NCI-H446 treated with DMSO at 0.1 percent for 48 hours (cell line): ENCODE data around the gene LYPLAL1.

ENCODE experiments used
- DNase-seq: peaks from one replicate; lab custom pipeline; 2025; lab: John Stamatoyannopoulos, UW

LYPLAL1 gene

DNA sequence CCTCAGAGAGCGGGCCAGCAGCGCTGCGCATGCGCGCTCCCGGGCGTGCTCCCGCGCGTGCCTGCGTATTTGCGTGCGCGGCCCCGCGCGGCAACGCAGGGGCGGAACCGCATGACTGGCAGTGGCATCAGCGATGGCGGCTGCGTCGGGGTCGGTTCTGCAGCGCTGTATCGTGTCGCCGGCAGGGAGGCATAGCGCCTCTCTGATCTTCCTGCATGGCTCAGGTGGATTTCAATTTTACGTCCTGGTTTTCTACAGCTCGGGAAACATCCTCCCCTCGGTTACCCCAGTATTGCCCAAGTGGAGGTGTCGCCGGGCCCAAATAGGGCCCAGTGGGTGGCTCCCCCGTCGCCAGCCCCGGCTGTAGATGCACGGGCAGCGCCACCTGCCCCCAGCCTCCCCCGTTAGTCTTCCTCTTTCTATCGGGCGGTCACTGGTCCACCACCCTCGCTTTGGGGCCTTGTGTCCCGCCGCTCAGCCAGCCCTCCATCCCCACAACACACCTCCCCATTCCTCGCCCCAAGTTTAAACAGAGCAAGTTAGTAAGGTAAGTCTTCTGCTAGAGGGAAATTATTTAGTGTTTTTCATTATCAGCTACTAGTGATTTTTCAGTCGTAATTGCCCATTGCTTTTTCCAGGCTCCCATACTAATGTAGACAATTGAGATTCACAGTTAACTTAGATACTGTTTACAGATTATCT, at the start of gene LYPLAL1:
LYPLAL1 (plus strand) TSS at position 121 of the 702 bp plus-strand sequence; CDS start at position 134, 13 bp downstream.
- peak; percentile 74 for DNase-seq

DNA sequence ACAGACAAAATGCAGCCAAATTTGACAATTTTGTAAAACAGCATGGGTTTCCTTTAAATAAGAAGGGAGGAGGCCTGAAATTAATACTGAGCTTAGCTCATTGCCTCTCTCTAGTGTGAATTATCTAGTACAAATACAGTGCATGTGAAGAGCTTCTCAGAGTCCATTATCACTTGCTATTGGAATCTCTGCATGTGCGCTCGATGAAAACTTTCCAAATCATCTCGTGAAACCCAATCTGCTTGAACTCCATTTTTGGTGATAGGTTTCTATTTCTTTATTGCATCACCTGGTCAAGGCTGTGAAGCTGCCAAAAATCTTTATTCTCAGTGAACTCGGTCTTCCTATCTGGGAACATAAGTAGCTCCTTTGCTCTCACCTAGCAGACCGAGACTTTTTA, 49.5 kb upstream of the LYPLAL1 start:
- no peak for DNase-seq

DNA sequence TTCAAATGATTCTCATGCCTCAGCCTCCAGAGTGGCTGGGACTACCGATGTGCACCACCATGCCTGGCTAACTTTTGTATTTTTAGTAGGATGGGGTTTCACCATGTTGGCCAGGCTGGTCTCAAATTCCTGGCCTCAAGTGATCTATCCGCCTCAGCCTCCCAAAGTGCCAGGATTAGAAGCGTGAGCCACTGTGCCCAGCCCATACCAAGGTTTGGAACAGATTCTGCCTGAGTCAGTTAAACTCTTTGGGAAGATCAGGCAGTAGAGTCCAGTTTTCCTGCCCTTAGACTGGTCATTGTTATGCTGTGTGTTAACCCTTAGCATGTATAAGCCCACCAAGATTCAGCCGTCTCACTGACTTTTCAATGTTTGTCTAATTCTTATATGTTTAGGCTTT, 48.3 kb upstream of the LYPLAL1 start:
- DNase-seq: no peak

DNA sequence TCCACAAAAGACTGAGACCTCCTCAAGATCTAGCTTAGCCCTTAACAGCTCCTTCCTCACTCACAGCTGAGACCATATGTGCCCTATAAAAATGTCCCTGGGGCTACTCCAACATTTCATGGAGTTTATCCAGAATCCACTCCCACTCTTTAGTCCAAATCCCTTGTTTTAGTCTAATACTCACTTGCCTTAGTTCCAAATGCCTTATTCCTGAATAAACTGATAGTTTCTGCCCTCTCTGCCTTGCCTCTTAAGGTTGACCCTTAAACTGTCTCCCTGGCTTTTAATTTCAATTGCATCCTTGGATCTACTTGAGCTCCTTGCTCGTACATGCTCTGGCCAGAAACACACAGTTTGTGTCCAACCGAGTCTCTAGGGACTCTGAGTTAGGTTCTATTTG, 47.3 kb upstream of the LYPLAL1 start:
- no peak for DNase-seq

DNA sequence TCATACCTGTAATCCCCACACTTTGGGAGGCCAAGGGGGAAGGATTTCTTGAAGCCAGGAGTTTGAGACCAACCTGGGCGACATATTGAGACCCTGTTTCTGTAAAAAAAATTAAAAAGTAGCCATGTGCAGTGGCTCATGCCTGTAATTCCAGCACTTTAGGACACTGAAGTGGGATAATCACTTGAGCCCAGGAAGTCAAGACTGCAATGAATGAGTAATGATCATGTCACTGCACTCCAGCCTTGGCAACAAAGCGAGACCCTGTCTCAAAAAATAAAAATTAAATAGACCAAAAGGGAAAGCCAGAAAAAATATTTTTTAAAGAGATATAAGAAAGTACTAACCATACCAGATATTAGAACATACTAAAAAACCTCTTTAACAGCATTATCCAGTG, 44.7 kb upstream of the LYPLAL1 start:
- no peak for DNase-seq

DNA sequence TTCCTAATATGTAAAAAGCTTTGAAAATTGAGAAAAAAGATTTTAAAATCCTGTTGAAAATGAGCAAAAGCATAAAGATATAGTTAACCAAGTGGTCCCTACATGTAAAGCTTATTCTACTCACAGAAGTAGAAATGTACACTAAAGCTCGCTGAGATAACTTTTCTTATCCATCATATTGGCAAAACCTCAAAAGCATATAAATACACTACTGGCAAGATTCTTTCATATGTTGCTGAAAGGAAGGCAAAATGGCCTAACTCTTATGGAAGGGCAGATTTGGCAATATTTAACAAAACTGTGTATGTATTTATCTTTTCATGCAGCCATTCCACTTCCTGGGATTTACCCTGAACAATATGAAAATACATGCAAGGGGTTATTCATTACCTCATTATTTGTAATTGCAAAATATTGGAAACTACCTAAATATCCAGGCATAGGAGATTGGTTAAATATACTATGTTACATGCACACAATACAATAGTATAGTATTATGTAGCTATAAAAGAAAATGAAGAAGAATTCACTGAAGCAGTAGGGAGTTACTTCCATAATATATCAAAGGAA, 43.2 kb upstream of the LYPLAL1 start:
- DNase-seq: no peak

DNA sequence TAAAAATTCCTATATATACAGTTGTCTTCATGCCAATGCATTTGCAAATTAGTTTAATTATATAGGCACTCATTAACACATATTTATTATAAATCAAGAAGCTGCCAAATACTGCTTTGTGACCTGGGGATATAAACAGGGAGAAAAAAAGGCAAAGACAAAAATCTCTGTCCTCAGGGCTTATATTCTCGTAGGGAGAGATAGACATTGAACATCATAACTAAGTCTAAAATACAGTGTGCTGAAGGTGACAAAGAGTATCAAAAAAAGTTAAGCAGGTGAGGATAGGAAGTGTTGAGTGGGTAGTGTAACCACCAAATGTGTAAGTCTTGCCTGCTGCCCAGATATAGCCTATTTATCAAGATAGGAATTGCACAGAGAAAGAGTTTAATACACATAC, 40.7 kb upstream of the LYPLAL1 start:
- no peak for DNase-seq

DNA sequence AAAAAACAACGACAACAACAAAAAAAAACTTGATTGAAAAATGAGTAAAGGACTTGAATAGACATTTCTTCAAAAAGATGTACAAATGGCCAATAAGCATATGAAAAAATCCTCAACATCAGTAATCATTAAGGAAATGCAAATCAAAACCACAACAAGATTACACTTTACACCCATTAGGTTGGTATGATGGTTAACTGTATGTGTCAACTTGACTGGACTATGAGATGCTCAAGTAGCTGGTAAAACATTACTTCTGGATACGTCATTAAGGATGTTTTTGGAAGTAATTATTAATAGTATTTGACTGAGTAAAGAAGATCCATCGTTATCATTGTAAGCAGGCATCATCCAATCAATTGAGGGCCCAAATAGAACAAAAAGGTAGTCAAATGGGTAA, 34.9 kb upstream of the LYPLAL1 start:
- no peak for DNase-seq

DNA sequence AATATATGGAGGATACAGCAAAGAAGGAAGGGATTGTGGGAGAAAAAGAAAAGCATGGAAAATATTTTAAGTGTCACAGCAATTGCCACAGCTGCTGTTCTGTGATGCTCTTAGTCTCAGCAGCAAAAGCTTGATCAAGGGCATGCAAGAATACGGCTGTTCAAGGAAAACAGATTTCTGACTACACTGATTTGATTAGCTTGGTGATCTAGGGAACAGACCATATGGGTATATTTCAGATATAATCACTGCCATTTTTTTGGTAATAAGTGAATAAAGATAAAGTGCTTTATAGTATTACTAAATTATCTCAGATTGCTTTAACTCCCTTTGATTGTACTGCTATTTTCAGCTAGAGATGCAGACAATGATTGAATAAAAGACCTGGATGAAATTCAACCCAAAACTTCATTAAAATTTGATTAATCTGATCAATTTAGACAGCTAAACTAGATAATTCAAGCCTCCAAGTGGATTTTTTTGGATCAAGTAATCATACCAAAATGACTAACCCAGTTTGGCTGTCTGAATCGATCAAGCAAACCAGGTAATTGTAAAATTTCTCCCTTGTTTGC, 33.3 kb upstream of the LYPLAL1 start:
- DNase-seq: no peak

DNA sequence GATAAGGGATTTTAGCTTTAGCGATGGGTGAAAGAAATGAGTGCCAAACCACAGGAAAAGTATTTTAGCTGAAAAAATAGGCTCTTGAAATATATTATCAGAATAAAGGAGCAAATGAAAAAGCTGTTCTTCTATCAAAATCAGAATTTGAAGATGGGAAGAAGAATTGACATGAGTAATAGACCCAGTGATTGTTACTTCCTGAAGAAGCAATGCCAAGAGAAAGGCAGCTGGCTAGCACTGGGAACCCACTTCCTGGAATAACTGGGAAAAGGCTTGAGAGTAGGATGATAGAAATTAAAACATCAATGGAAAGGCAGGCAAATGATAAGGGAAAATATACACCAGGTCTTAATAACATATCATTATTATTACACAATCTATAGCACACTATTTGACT, 29.9 kb upstream of the LYPLAL1 start:
- DNase-seq: no peak

DNA sequence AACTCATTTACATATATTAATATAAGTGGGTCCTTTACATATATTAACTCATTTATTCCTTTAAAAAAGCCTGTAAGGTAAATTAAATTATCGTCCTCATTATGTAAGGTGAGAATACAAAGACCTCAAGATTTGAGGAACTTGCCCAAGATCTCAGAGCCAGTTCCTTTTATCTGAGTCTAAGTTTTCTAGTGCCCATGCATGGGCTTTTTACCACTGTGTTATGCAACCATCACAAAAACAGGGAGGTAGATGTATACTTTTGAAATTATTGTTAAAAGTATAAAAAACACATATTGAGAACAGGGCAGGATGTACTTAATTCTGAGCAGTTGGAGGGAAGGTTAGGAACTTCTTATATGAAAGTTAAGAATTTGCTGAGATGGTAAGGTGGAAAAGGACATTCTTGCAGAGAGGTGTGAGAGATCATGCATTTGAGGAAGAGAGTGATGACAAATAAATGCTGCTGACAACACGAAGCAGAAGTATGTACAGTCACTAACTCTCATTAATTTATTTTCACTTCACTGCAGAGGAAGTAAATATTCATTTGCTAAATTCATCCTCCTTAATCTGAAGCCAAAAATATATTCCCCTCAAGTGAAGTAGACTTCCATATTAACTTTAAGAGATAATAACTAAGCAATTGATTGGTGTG, 28.9 kb upstream of the LYPLAL1 start:
- DNase-seq: no peak

DNA sequence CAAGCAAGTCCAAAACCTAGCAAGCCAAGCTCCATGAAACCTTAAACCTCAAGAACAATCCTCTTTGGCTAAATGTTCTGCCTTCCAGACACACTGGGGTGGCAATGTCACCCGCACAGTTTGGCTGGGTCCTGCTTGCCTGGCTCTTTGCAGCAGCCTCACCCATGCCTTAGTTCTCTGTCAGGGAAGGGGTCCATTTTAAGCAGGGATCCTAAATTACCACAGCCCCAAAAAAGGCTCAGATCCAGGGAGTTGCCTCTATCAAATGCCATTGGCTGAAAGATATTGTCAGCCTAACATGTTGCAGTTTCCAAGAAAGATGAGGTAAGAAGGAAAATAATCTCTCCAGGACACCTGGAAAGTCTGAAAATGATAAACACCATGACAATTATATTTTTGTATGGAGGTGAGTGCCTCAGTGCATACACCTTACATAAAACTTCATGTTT, 26.1 kb upstream of the LYPLAL1 start:
- DNase-seq: no peak

DNA sequence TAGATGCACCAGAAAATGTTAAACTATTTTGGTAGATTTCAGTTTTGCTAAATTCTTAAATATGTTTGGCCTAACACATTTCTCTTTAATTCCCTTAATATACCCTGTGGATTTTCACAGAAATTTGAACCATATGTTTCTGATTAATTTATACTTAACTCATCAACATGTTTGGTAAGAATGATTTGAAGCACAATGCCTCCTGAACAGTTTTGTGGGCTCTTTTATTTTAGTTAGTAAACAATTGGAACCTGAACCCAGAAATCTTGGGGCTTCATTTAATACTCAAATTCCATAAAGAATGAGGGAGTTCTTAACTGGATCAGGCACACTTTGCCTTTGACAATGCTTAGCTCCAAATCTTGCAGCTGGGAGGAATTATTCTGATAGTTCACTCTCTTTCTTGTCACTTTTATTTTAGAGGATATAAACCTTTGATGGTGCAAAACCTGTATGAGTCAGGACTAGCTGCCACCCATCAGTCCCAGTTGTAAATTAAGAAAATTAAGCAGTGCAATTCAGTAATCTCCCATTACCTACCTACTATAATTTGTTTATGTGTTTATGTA, 24.6 kb upstream of the LYPLAL1 start:
- no peak for DNase-seq

DNA sequence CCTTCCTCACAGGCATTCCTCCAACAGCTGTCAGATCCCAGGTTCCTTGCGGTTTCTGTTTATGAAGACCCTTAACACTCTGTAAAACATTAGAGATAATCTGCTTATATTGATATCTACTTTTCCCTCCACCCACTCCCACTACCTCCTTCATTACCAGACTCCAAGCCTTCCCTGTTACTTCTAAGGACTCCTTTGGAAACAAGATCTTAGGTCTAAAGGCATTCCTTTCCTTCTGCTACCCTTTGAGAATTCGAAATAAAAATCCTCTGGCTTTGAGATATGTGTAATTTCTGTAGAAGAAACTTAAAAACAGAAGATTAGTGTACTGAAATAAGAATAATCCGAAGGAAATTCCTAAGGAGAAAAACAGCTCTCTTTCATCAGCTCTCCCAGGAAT, 23.7 kb upstream of the LYPLAL1 start:
- DNase-seq: no peak

DNA sequence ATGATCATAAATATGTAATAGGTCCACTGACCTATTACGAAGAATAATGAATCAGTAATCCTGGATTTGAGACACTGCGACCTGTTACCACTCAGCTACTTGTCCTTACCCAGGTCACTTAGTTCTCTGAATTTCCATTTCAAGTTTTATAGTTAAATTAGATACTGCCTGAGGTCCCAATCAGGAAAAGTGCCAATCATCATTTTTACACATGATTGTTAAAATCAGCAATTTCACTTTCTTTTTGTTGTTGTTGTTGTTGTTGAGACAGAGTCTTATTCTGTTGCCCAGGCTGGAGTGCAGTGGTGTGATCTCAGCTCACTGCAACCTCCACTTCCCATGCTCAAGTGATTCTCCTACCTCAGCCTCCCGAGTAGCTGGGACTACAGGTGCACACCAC, 22.8 kb upstream of the LYPLAL1 start:
- no peak for DNase-seq

DNA sequence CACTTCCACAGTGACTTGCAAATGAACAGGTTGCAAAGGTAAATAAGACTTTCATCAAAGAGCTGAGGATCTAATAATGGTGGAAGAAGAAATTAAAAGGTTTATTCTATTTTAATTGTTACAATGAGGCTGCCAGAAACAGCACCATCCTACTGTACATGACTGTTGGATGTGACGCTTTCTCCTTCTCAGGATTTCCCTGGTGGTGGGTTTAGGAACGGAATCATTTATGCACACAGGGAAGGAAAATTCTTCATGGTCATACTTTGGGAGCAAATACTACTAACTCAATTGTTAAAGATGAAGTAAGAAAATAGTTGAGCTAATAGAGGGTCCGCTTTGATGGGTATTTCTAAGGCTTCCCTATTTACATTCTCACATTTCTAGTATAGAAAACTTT, 22.2 kb upstream of the LYPLAL1 start:
- DNase-seq: no peak

DNA sequence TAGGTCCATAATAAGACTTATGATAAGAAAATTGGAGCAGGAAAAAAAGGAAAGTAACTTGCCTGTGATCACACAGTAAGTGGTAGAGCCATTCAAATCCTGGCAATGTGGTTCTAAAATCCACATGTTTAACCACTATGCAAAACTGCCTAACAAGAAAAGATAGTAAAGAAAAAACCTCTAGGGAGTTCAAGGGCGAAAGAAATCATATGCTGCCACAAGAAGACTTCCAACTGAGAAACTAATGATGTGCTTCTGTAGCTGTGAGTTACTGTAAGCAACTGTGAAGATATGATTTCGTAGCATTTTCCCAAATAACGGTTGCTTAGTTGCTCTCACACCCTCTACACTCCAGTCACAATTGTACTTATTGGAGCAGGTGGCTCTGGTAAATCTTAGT, 20.9 kb upstream of the LYPLAL1 start:
- DNase-seq: no peak

DNA sequence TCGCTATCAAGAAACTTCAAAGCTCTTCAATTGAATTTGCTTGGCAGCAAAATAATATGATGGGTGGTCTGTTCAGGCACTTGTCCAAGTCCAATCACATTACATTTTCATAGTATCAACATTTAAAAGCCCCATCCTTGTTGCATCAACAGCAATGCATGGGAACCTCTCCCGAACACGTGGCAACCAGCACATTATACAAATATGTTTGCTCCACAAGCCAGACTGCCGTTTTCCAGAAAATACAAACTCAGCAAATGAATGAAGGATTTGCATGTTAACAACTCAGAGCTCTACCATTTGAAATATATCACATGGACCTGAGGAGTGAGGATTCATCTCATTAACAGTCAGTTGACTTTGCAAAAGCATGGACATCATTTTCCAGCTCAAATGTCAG, 20.0 kb upstream of the LYPLAL1 start:
- DNase-seq: no peak

DNA sequence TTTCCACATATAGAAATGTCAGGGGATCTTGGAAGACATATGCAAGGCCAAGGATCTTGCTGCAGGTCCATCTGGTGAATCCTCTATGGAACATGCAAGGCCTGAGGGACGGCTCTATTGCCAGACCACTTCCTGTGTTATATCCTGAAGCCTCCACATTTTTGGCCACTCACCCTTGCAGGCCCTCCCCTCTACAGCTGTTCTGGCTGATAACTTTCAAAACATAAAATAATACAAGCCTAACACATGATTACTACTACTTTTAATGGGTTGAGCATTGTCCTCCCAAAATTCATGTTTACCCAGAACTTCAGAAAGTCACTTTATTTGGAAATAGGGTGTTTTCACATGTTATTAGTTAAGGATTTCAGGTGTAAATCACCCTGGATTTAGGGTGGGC, 18.5 kb upstream of the LYPLAL1 start:
- DNase-seq: no peak

DNA sequence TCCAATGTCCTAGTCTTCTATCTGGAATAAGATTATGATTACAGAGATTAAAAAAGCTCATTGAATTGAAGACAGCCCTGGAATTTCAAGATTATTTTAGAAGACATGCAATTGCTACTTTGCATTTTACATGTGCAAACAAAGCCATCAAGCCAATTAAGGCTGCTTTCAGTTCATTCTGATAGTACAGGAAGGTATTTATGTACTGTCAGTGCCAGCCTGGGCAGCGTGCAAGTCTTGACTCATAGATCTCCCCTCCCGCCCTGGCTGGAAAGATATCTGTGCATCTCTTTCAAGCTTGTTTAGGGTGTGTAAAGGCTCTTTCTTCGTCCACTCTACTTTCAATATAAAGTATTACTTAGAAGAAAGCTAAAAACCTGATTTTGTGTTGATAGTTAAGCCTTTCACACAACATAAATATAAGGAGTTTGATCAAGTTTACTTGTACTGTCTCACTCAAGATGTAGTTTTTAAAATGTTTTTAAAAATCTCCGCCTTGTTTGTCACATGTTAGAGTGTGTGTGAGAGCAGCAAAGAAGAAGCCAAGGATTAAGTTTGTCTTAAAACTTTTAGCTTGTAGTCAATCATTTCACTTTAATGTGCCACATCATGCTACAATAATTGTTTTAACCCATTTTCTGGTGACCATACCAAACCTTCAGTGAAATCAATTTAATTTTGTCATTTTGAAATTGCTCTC, 13.6 kb upstream of the LYPLAL1 start:
- DNase-seq: no peak

DNA sequence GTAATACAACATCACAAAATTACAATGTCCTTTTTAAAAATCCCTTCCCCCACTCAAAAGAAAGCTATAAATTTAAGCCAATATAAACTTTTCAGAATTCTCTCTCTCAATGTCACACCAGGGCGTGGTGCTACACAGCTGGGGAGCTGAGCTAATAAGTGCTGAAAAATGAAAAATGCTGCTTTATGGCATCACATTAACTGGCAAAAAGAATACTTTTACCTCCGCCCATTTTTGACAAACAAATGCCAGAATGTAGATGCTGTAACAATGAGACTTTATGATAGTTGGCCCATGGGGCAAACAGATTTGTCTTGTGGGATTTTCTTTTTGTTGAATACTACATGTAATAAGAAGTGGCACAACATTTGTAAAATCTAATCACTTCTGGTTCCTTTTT, 12.7 kb upstream of the LYPLAL1 start:
- no peak for DNase-seq

DNA sequence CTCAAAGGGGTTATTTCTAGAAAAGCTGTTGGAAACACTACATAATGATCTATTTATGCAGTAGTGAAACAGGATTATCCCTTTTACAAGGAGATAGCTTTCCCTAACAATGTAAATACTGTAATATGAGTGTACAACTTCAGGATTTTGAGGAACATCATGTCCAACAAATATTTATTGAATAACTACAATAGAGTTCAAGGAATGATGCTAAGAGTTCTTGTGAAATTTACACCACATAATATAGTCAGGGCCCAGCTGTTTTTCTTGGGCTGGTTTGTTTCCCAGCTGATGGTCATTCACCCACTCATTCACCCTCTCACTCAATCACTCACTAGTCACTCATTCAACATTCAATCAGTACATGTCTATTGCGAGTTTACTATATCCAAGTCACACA, 12.3 kb upstream of the LYPLAL1 start:
- DNase-seq: no peak
